Osteocyte (in vitro differentiated cells): ENCODE results near the gene CAMK1G. TPM values are rescaled to one million over a fixed set of nuclear protein-coding genes. Genes with fewer than 3 reads are reported as not detected.
A peak's percentile ranks its signal among the peaks of the same experiment; 100 is the strongest.

Source experiments
- DNase-seq: peaks from one replicate; pipeline ENCODE4 v3.0.0; 2021; ENCODE audit warnings: mixed read lengths; ENCODE audit not compliant: unreplicated experiment; ENCODE audit errors: extremely low spot score
- H3K27ac Mint-ChIP-seq: one replicate; pipeline ENCODE4 v1.8.0; 2021; ENCODE audit warnings: mild to moderate bottlenecking, mixed read lengths; ENCODE audit not compliant: unreplicated experiment
- H3K27me3 Mint-ChIP-seq: one replicate; pipeline ENCODE4 v1.8.0; 2021; ENCODE audit warnings: mixed read lengths; ENCODE audit not compliant: unreplicated experiment
- H3K36me3 Mint-ChIP-seq: one replicate; pipeline ENCODE4 v1.8.0; 2021; ENCODE audit warnings: mixed read lengths; ENCODE audit not compliant: unreplicated experiment
- H3K4me1 Mint-ChIP-seq: one replicate; pipeline ENCODE4 v1.8.0; 2021; ENCODE audit warnings: mixed read lengths; ENCODE audit not compliant: unreplicated experiment
- H3K4me3 Mint-ChIP-seq: one replicate; pipeline ENCODE4 v1.8.0; 2021; ENCODE audit warnings: mild to moderate bottlenecking, moderate library complexity, mixed read lengths; ENCODE audit not compliant: unreplicated experiment
- H3K9me3 Mint-ChIP-seq: one replicate; pipeline ENCODE4 v1.8.0; 2021; ENCODE audit warnings: mixed read lengths; ENCODE audit not compliant: unreplicated experiment
- total RNA-seq: library from RNA; stranded (reverse); gene quantifications from 2 replicates; pipeline ENCODE4 v1.2.1, GENCODE V29; 2021
- TF ChIP-seq, protein P1 (sequence below): fragments of 200-600 bp; sonication (generic); IDR thresholded peaks from 2 replicates; pipeline ENCODE4 v1.5.0; 2021; ENCODE audit warnings: antibody characterized with exemption, mild to moderate bottlenecking, moderate library complexity

Gene CAMK1G
- total RNA-seq, 1 donor from 2014 or later: not detected

DNA sequence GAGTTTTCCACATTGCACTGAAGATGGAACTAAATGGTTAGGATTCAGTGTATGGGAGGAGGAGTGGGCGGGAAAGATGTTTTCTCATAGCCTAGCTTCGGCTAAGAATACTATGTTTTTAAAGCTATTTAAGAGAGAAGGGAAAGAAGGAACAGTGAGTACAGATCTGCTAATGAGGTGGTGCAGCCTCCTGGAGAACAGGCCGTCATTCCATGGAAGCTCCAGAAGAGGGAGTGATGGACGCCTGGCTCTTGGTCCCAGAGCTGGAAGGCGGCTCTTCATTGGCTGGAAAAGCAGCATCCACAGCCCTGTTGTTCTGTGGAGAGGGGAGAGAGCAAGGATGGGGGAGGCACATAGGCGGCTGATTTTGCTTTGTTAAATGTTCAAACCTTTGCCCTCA is 6.9 kb downstream of the CAMK1G start:
- Mint-ChIP-seq H3K9me3 (no peaks in the 10 kb centered on the region), H3K4me3 (no peak overlapping the region), H3K27me3 (peaks cover 43% of the 10 kb centered on the region), H3K27ac (no peak overlapping the region), H3K4me1 (no peaks in the 10 kb centered on the region), H3K36me3 (no peaks in the 10 kb centered on the region)
- TF ChIP-seq, protein P1, sequence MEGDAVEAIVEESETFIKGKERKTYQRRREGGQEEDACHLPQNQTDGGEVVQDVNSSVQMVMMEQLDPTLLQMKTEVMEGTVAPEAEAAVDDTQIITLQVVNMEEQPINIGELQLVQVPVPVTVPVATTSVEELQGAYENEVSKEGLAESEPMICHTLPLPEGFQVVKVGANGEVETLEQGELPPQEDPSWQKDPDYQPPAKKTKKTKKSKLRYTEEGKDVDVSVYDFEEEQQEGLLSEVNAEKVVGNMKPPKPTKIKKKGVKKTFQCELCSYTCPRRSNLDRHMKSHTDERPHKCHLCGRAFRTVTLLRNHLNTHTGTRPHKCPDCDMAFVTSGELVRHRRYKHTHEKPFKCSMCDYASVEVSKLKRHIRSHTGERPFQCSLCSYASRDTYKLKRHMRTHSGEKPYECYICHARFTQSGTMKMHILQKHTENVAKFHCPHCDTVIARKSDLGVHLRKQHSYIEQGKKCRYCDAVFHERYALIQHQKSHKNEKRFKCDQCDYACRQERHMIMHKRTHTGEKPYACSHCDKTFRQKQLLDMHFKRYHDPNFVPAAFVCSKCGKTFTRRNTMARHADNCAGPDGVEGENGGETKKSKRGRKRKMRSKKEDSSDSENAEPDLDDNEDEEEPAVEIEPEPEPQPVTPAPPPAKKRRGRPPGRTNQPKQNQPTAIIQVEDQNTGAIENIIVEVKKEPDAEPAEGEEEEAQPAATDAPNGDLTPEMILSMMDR: peak; percentile 34
- no peak for DNase-seq

DNA sequence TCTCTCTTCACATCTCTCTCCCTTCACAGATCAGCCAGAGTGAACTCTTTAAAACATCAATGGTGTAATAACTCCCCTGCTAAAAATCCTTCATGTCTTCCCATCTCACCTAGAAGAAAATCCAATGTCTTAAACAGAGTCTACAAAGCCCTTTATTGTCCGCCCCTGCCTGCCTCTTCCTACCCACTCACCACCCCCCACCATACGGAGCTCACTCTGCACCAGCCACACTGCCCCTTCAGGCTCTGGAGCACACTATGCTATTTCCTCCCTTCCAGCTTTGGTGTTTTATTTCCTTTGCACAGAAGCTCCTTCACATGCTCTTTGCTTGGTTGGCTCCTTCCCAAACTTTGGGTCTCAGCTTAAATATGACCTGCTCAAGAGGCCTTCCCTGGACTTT is 10.2 kb downstream of the CAMK1G start:
- TF ChIP-seq, protein P1: no peak
- H3K27me3 Mint-ChIP-seq: peaks cover 61% of the 10 kb centered on the region
- H3K36me3 Mint-ChIP-seq: no peaks in the 10 kb centered on the region
- H3K27ac Mint-ChIP-seq: no peak overlapping the region
- DNase-seq: no peak
- H3K4me3 Mint-ChIP-seq: no peak overlapping the region
- no peaks in the 10 kb centered on the region for H3K4me1 Mint-ChIP-seq
- no peaks in the 10 kb centered on the region for H3K9me3 Mint-ChIP-seq

DNA sequence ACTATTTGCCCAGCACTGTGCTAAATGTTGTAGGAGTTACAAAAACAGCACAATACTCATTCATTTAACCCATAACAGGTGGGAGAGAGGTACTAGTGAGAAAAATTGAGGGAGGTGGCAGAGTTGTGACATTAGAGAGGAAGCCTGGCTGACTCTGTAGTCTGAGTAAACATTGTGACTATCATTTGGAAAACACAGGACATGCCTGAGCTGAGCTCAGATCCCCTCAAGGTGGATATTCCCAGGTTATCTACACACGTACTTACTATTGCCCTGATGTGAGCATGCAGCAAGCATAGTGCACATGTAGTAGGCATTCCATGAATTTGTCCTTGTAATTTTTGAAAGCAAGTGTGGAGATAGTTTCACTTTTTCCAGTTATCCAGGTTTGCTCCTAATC is 10.9 kb downstream of the CAMK1G start:
- TF ChIP-seq, protein P1: no peak
- Mint-ChIP-seq H3K4me3 (no peak overlapping the region), H3K27me3 (peaks cover 67% of the 10 kb centered on the region), H3K36me3 (no peaks in the 10 kb centered on the region), H3K27ac (no peak overlapping the region), H3K9me3 (no peaks in the 10 kb centered on the region), H3K4me1 (no peaks in the 10 kb centered on the region)
- no peak for DNase-seq

DNA sequence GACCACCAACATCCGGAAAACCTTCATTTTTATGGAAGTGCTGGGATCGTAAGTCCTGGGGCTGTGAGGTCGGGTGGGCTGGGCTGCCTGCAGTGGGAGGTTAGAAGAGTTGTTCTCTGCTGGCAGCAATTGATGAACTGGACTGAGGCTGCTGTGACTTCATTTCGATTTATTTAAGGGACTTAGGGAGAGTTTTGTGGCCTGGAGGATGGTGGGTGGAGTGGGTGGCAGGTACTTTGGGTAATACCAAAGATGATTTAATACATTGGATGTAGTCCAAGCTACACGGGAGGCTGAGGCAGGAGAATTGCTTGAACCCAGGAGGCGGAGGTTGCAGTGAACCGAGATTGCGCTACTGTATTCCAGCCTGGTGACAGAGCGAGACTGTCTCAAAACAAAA is 11.5 kb downstream of the CAMK1G start:
- TF ChIP-seq, protein P1: no peak
- H3K9me3 Mint-ChIP-seq: no peaks in the 10 kb centered on the region
- no peak for DNase-seq
- no peaks in the 10 kb centered on the region for H3K36me3 Mint-ChIP-seq
- no peak overlapping the region for H3K27ac Mint-ChIP-seq
- H3K4me3 Mint-ChIP-seq: no peak overlapping the region
- H3K4me1 Mint-ChIP-seq: no peaks in the 10 kb centered on the region
- peaks cover 73% of the 10 kb centered on the region for H3K27me3 Mint-ChIP-seq

DNA sequence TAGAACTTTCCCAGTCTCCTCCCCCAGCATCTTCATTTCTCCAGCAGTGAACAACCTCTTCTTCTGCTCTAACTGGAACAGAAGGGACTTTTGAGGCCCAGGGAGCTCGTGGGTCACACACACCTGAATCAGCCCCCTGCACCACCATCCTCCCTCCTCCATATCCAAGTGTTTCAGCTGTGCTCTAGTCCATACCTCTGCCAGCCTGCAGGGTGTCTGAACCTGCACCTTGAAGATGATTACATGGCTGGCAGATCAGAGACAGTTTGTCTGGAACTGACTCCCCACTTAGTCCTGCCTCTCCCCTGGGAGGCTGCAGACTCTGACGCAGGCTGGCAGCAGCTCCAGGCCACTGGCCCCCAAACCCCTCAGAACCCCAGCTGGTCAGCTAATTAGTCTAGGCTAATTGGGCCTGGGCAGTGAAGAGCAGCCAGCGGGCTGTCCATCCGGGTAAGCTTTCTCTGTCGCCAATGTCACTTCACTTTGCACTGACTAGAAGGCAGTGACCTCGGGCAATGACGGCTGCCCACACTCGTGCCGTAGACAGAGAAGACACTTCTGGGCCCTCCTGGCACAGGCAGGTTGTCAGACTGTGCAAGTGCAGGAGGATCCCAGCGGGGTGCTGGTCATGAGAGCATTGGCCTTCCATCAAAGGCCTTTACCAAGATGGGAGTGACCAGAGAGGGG is 12.2 kb downstream of the CAMK1G start:
- Mint-ChIP-seq H3K4me1 (no peaks in the 10 kb centered on the region), H3K4me3 (no peak overlapping the region), H3K9me3 (no peaks in the 10 kb centered on the region), H3K27me3 (peaks cover 76% of the 10 kb centered on the region), H3K27ac (no peak overlapping the region), H3K36me3 (no peaks in the 10 kb centered on the region)
- TF ChIP-seq, protein P1: no peak
- no peak for DNase-seq
